Activated T-helper 1 cell treated with anti-CD3 and anti-CD28 coated beads, Interleukin-2, amount 50 U/mL, for 16 hours (primary cell): ENCODE measurements around the gene NPTX1.

Source experiments
- DNase-seq, 2 donors: peaks; one replicate each; pipeline ENCODE4 v3.0.0-alpha.2; 2020; ENCODE audit warnings: low read depth in 1 of 2, low spot score in 1 of 2

Gene NPTX1

GRCh38 chr17:80429356-80430275 lies 46.8 kb downstream of the NPTX1 start:
- DNase-seq, result no peak

- DNase-seq, result no peak
Observed at GRCh38 chr17:80428796-80429195, 47.6 kb downstream of the NPTX1 start.

GRCh38 chr17:80428363-80428762 lies 48.0 kb downstream of the NPTX1 start:
- DNase-seq, result no peak

GRCh38 chr17:80427366-80428282 lies 48.8 kb downstream of the NPTX1 start:
- no peak for DNase-seq

- DNase-seq, result peak; percentile 77 to 80
Observed at GRCh38 chr17:80426671-80427326, 49.6 kb downstream of the NPTX1 start.

- DNase-seq, result no peak
Observed at GRCh38 chr17:80425835-80426426, 50.5 kb downstream of the NPTX1 start.

- DNase-seq, result no peak
Observed at GRCh38 chr17:80424878-80425765, 51.3 kb downstream of the NPTX1 start.

- DNase-seq, result no peak
Observed at GRCh38 chr17:80424261-80424660, 52.1 kb downstream of the NPTX1 start.

GRCh38 chr17:80423536-80424225 lies 52.7 kb downstream of the NPTX1 start:
- no peak for DNase-seq

- DNase-seq, result no peak
Observed at GRCh38 chr17:80422981-80423380, 53.4 kb downstream of the NPTX1 start.

- no peak for DNase-seq
Observed at GRCh38 chr17:80422276-80422675, 54.1 kb downstream of the NPTX1 start.

GRCh38 chr17:80421381-80422090 lies 54.9 kb downstream of the NPTX1 start:
- no peak for DNase-seq

- no peak for DNase-seq
Observed at GRCh38 chr17:80419255-80419654, 57.2 kb downstream of the NPTX1 start.

GRCh38 chr17:80418589-80418988 lies 57.8 kb downstream of the NPTX1 start:
- DNase-seq, result no peak
